GM21825 (cell line): ENCODE data around the gene SPRED2.

Source experiments
- ATAC-seq: cut with Tn5 transposase; IDR thresholded peaks from one replicate; pipeline ENCODE4 v1.9.1; 2021; ENCODE audit warnings: mild to moderate bottlenecking, moderate library complexity; ENCODE audit not compliant: unreplicated experiment

SPRED2 gene

GRCh38 chr2:65416321-65416720, 16.1 kb downstream of the SPRED2 start:
- no peak for ATAC-seq

GRCh38 chr2:65415091-65415490, 17.3 kb downstream of the SPRED2 start:
- ATAC-seq, result no peak

GRCh38 chr2:65413610-65414009, 18.8 kb downstream of the SPRED2 start:
- no peak for ATAC-seq

GRCh38 chr2:65413106-65413505, 19.3 kb downstream of the SPRED2 start:
- no peak for ATAC-seq

GRCh38 chr2:65411056-65411795, 21.2 kb downstream of the SPRED2 start:
- no peak for ATAC-seq

GRCh38 chr2:65409045-65409444, 23.4 kb downstream of the SPRED2 start:
- no peak for ATAC-seq

GRCh38 chr2:65407240-65407639, 25.2 kb downstream of the SPRED2 start:
- ATAC-seq, result no peak

- no peak for ATAC-seq
These were observed 27.3 kb downstream of the SPRED2 start for GRCh38 chr2:65404988-65405697.

GRCh38 chr2:65403529-65403915, 28.9 kb downstream of the SPRED2 start:
- no peak for ATAC-seq

- no peak for ATAC-seq
These were observed 29.4 kb downstream of the SPRED2 start for GRCh38 chr2:65402780-65403528.

GRCh38 chr2:65402323-65402722, 30.1 kb downstream of the SPRED2 start:
- ATAC-seq, result no peak

- ATAC-seq, result no peak
These were observed 35.3 kb downstream of the SPRED2 start for GRCh38 chr2:65397122-65397521.

- no peak for ATAC-seq
These were observed 35.9 kb downstream of the SPRED2 start for GRCh38 chr2:65396348-65397026.

GRCh38 chr2:65395621-65396347, 36.6 kb downstream of the SPRED2 start:
- ATAC-seq, result no peak

- ATAC-seq, result no peak
These were observed 38.5 kb downstream of the SPRED2 start for GRCh38 chr2:65393743-65394422.

GRCh38 chr2:65393046-65393445, 39.4 kb downstream of the SPRED2 start:
- no peak for ATAC-seq

- no peak for ATAC-seq
These were observed 39.8 kb downstream of the SPRED2 start for GRCh38 chr2:65392609-65393008.

GRCh38 chr2:65390134-65390533, 42.3 kb downstream of the SPRED2 start:
- peak; percentile 77 for ATAC-seq

- no peak for ATAC-seq
These were observed 42.9 kb downstream of the SPRED2 start for GRCh38 chr2:65389476-65389875.
